Mucosa of descending colon (tissue), 3 donors: ENCODE results near the gene CXCR4. TPM values are rescaled to one million over a fixed set of nuclear protein-coding genes. Genes with fewer than 3 reads are reported as not detected.
"Not testable (repeated sequence)": the region's sequence is repeated elsewhere in the genome, so short reads cannot be mapped to it uniquely, and the experiment has no call there.

Source experiments
- ATAC-seq: fragments of 200-7000 bp; cut with Tn5 transposase; one replicate; pipeline ENCODE4 v1.9.1; 2020; ENCODE audit warnings: mild to moderate bottlenecking, moderate library complexity
- DNase-seq, 3 donors: peaks; one replicate each; pipeline ENCODE4 v3.0.0-alpha.2; 2020
- H3K36me3 ChIP-seq: fragments of 200-600 bp; one replicate; pipeline ENCODE4 v1.8.0; 2021; ENCODE audit warnings: low read depth, mild to moderate bottlenecking
- H3K4me1 ChIP-seq: fragments of 200-600 bp; one replicate; pipeline ENCODE4 v1.8.0; 2021; ENCODE audit warnings: low read depth, mild to moderate bottlenecking
- H3K4me3 ChIP-seq: fragments of 200-600 bp; one replicate; pipeline ENCODE4 v1.8.0; 2021; ENCODE audit warnings: mild to moderate bottlenecking
- H3K9me3 ChIP-seq: fragments of 200-600 bp; one replicate; pipeline ENCODE4 v1.8.0; 2021; ENCODE audit warnings: mild to moderate bottlenecking
- intact Hi-C, 2 donors: fragments of 100-400 bp; cut with DNase I in 1 of 2; cut with micrococcal nuclease in 1 of 2; formaldehyde crosslinking; loops; one replicate each; pipeline versions ENCODE4 v1.11.0 to v1.11.1; 2022; cut with DNase I, micrococcal nuclease
- total RNA-seq, 3 donors: library from RNA; stranded (reverse); fragmentation: NEBNext Ultra II Directional in 2 of 3; extraction: Animal tissue kit (Norgen Biotek cat#: 25700) in 2 of 3; gene quantifications; one replicate each; pipeline versions ENCODE4 v1.2.1 to v1.2.4, GENCODE V29; 2021 to 2023
- TF ChIP-seq, protein P1 (sequence below): fragments of 200-600 bp; IDR thresholded peaks from one replicate; pipeline ENCODE4 v1.8.0; 2022; ENCODE audit warnings: antibody characterized with exemption, mild to moderate bottlenecking
- donor health status: DM: no; HTN: no; CAD: no; lungs with moderate emphysema.
- donor health status: DM: no; HTN: no; CAD: no.
- donor health status: DM: no; HTN: yes; CAD: no.

Gene CXCR4
- total RNA-seq, 3 donors from 2014 or later: 3.6 to 12.6 (median 3.9) TPM

DNA sequence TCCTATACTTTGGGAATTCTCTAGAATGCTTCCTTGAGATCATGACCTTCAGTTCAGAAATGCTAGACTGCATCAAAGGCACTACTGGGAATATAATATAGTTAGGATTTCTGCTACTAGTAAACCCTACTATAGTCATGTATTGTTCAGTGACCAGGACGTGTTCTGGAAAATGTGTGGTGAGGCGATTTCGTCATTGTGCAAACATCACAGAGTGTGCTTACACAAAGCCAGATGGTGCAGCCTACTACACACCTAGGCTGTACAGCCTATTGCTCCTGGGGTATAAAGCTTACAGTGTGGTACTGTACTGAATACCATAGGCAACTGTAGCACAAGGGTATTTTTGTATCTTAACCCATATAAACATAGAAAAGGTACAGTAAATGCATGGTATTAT is 13.0 kb downstream of the CXCR4 start:
- TF ChIP-seq, protein P1, sequence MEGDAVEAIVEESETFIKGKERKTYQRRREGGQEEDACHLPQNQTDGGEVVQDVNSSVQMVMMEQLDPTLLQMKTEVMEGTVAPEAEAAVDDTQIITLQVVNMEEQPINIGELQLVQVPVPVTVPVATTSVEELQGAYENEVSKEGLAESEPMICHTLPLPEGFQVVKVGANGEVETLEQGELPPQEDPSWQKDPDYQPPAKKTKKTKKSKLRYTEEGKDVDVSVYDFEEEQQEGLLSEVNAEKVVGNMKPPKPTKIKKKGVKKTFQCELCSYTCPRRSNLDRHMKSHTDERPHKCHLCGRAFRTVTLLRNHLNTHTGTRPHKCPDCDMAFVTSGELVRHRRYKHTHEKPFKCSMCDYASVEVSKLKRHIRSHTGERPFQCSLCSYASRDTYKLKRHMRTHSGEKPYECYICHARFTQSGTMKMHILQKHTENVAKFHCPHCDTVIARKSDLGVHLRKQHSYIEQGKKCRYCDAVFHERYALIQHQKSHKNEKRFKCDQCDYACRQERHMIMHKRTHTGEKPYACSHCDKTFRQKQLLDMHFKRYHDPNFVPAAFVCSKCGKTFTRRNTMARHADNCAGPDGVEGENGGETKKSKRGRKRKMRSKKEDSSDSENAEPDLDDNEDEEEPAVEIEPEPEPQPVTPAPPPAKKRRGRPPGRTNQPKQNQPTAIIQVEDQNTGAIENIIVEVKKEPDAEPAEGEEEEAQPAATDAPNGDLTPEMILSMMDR: no peak
- intact Hi-C loops: no loop called here

DNA sequence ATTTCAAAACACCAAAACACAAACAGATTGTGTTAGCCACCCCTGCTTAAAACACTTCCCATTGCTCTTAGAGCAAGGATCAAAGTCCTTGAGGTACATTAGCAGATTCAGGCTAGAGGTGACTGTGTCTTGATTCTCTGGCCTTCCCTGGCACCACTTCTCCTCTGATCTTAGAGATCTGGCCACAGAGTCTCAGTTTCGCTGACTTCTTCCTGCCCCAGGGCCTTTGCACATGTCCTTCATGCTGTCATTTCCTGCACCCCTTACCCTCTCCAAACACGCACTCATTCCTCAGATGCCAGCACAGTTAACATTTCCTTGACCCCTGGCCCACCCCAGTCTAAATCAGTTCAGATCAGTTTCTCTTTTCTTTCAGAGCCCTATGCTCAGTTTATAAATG is 16.9 kb downstream of the CXCR4 start:
- Histone ChIP-seq H3K4me3 (no peak overlapping the region), H3K4me1 (no peaks in the 10 kb centered on the region), H3K9me3 (no peaks in the 10 kb centered on the region), H3K36me3 (no peaks in the 10 kb centered on the region)
- intact Hi-C loops: no loop called here
- ATAC-seq (no peak), DNase-seq (no peak)
- TF ChIP-seq, protein P1: no peak

More for the DNA sequence above, 13.0 kb downstream of the CXCR4 start:
- ATAC-seq: peak; percentile 82
- no peak for DNase-seq
- no peaks in the 10 kb centered on the region for H3K36me3 ChIP-seq
- no peaks in the 10 kb centered on the region for H3K9me3 ChIP-seq
- no peaks in the 10 kb centered on the region for H3K4me1 ChIP-seq
- no peak overlapping the region for H3K4me3 ChIP-seq

DNA sequence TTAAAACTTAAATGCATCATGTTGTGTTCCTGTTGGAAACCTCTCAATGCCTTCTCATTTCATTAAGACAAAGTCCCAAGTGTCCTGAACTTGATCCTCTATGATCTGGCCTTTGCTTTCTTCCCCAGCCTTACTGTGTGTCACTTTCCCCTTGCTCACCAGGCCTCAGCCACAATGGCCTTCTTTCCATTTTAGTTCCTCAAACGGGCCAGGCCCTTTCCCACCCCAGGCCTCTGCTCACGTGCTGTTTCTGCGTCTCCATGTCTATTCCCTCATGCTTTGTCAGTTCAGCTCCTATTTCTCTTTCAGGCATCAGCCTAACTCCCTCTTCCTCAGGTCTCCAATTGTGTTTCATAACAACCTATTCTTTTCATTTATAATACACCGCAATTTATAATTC is 19.5 kb downstream of the CXCR4 start:
- Histone ChIP-seq H3K4me1 (no peaks in the 10 kb centered on the region), H3K9me3 (no peaks in the 10 kb centered on the region), H3K4me3 (no peak overlapping the region), H3K36me3 (no peaks in the 10 kb centered on the region)
- intact Hi-C loops: no loop called here
- TF ChIP-seq, protein P1: no peak
- ATAC-seq: no peak
- no peak for DNase-seq

DNA sequence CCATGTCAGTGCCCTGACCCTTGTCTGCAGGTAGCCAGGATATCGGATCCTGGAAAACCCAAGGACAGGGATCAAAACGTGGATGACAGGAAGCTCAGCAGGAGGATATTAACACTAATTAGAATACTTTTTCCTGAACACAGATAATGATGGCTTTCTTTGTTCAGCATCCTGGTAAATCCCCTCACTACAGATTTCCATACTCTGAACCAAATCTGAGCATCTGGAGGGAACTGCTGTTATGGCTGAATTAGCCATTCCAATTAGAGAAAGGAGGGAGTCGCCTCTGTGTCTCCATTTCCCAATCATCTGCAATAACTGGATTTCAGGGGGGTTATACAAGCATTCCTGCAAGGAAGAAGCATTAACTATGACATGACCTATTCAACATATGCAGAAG is 24.4 kb downstream of the CXCR4 start:
- TF ChIP-seq, protein P1: no peak
- Histone ChIP-seq H3K4me1 (no peaks in the 10 kb centered on the region), H3K36me3 (no peaks in the 10 kb centered on the region), H3K4me3 (no peak overlapping the region), H3K9me3 (no peaks in the 10 kb centered on the region)
- intact Hi-C loops: no loop called here
- no peak for DNase-seq
- ATAC-seq: no peak

DNA sequence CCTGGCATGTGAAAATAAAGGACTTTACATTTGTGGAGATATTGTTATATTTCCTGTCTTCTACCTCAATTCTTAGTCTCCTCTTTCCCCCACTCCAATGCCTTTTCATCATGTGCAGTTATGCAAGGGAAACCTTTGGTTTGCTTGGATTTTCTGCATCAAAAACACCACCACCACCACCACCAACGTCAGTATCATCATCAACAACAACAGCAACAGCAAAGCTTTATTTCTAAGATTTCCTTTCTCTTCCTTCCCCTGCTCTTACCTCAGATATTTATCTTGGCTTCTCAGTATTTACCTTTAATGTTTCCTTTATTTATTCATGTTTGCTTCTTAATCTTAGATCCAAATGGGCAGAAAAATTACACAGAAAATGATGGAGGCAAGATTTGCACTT is 26.1 kb downstream of the CXCR4 start:
- H3K4me1 ChIP-seq: no peaks in the 10 kb centered on the region
- TF ChIP-seq, protein P1: no peak
- ATAC-seq (no peak), DNase-seq (no peak)
- no peaks in the 10 kb centered on the region for H3K9me3 ChIP-seq
- H3K36me3 ChIP-seq: no peaks in the 10 kb centered on the region
- no peak overlapping the region for H3K4me3 ChIP-seq
- intact Hi-C loops: no loop called here

DNA sequence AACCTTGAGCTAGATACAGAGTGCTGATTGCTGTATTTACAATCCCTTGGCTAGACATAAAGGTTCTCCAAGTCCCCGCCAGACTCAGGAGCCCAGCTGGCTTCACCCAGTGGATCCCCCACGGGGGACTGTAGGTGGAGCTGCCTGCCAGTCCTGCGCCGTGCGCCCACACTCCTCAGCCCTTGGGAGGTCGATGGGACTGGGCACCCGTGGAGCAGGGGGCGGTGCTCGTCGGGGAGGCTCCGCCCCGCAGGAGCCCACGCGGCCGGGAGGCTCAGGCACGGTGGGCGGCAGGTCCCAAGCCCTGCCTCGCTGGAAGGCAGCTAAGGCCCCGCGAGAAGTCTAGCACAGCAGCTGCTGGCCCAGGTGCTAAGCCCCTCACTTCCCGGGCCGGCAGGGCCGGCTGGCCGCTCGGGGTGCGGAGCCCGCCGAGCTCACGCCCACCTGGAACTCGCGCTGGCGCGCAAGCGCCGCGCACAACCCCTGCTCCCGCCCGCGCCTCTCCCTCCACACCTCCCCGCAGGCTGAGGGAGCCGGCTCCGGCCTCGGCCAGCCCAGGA is 30.0 kb downstream of the CXCR4 start:
- DNase-seq, intact Hi-C loops, H3K36me3 ChIP-seq, H3K4me1 ChIP-seq, H3K4me3 ChIP-seq, H3K9me3 ChIP-seq, ATAC-seq: not testable (repeated sequence)
